MV-4-11 (cell line): ENCODE results near the gene SLC35G3.
"Not testable (repeated sequence)": the region's sequence is repeated elsewhere in the genome, so short reads cannot be mapped to it uniquely, and the experiment has no call there.

Experiments used
- DNase-seq: peaks from one replicate; lab custom pipeline; 2025; lab: John Stamatoyannopoulos, UW

Gene SLC35G3

DNA sequence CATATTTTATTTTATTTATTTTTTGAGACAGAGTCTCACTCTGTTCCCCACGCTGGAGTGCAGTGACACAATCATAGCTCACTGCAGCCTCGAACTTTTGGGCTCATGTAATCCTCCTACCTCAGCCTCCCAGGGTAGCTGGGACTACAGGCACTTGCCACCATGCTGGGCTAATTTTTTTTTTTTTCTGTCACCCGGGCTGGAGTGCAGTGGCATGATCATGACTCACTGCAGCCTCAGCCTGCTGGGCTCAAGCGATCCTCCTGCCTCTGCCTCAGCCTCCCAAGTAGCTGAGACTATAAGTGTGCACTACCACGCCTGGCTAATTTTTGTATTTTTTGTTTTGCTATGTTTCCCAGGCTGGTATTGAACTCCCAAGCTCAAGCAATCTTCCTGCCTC, 29.5 kb downstream of the SLC35G3 start:
- DNase-seq = no peak

DNA sequence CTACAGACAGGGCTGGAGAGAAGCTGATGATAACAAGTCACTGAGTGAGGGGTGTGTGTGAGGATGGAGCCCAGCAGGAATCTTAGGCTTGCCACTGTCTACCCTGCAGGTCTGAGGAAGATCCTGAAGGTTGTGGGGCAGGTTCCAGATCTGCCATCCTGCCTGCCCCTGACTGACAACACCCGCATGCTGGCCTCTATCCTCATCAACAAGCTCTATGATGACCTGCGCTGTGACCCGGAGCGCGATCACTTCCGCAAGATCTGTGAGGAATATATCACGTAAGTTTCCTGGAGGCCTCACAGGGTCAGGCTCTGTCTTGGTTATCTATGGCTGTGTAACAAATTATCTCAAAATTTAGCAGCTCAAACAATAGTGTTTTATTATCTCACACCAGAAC, 30.3 kb downstream of the SLC35G3 start:
- DNase-seq = no peak

DNA sequence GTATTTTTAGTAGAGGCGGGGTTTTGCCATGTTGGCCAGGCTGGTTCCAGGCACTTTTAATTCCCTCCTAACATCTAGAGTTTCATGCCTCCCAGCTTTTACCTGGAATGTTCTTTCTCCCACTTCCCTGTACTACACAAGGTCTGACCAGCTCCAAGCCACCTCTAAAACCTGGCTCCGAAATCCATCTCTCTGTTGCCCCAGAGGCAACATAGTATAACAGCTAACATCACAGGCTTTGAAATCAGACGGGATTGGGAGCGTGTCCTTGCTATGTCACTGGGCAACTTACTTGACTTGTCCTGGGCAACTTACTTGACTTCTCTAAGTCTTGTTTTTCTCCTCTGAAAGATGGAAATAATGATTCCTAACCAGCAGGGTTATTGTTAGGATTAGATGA, 31.4 kb downstream of the SLC35G3 start:
- DNase-seq = no peak

DNA sequence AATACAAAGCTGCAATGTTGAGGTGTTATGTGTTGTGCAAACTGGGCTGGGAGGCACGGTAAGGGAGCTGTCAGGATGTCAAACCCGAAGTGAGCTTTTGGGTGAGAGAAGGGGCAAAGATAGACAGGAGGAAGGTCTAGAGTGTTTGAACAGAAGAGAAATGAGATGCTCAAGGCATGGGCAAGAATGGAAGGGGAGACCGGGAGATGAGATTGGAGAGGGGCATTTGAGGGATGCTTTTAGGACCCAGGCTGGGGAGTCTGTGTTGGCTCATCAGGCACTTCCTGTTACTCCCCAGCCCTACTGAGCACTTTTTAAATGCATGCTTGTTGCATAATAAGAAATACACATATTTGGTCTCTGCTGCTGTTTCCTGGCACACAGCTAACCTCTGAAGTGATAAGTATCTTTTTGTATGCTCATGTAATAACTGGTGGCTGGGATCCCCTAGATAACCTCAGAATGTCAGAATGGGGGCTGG, 32.9 kb downstream of the SLC35G3 start:
- peak; percentile 48 for DNase-seq

DNA sequence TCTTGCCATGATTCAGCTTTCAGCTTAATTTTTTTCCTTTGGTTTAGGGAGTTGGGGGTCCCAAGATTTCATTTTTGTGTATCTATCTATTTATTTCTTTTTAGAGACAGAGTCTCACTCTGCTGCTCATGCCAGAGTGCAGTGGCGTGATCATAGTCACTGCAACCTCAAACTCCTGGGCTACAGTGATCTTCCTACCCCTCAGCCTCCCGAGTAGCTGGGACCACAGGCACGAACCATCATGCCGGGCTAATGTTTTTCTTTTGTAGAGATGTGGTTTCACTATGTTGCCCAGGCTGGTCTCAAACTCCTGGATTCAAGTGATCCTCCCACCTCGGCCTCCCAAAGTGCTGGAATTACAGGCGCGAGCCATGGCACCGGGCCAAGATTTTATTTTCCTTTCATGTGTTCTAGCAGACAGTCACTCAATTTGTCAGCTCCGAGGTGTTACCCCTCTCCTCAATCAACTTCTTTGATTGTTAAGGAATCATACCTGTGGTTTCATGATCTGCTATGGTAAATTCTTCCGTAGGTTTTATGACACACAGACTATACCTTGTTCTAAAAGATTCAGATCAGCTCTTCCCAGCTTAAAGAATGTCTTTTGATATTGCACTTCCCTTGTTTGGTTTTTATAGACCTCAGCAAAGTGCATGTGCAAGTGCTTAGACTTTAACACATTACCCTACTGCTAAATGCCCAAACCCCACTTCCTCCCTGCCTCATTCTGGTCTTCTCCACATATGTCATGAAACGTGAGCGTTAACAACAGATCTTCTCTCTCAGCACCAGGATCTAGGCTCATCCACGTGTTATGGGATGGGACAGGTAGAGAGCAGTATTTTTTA, 33.6 kb downstream of the SLC35G3 start:
- DNase-seq = peak; percentile 15

DNA sequence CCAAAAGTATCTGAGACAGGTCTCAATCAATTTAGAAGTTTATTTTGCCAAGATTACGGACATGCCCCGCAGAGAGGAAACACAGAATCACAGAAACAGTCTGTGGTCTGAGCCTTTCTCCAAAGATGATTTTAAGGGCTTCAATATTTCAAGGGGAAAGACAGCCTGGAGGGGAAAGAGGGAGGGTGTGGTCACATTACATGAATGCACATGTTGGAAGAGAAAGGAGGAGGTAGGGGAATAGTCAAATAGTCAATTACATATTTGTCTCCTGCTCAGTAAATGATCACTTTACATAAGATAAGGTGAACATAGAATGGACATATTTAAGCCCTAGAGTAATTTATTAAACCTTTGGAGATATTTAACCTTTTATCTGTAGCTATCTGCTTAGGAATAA, 34.3 kb downstream of the SLC35G3 start:
- no peak for DNase-seq

DNA sequence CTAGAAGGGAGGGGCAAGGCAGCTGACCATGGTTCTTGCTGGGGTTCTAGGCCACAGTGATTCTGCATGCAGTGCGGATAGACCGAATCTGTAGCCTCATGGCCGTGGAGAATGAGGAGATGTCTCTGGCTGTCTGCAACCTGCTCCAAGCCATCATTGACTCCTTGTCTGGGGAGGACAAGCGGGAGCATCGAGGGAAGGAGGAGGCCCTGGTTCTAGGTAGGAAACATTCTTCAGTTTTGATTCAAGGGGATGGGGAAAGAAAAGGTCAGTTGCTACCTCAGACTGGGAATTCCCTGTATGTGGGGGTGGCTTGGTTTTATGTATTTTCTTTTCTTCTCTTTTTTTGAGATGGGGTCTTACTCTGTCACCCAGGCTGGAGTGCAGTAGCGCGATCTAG, 38.9 kb downstream of the SLC35G3 start:
- DNase-seq = no peak

DNA sequence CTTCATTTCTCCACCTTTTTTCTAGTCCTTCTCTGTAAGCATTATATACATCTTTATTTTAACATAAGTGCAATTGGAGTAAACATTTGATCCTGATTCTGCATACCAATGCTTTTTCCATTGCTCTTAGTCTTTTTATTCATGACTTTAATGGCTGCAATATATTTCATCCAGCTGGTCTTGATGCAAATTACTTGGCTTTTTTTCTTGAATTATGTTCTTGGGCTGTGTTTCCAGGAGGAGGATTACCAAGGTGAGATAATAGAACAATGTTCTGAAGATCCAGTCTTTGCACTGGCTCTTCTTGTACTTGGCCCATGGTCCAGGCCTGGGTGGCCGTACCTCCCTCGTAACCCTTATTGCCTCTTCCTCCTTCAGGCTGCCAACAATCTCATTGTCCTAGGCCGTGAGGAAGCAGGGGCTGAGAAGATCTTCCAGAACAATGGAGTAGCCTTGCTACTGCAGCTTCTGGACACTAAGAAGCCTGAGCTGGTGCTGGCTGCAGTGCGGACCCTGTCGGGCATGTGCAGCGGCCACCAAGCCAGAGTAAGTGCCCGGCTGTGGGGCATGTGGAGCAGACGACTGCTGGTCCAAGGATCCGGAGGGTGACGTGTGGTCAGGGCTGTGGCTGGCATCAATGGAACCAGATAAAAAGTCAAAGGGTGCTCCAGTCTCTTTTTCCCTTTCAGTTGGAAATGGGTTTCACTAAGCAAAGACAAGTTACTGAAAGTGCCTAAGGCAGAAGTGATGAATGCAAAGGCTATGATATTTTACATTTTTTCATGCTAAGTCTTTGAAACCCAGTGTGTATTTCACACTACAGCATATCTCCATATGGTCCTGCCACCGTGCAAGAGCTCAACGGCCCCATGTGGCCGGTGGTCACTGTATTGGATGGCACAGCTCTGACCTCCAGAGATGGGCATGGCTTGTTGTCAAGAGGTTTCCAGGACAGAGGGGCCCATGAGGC, 39.7 kb downstream of the SLC35G3 start:
- DNase-seq = no peak

DNA sequence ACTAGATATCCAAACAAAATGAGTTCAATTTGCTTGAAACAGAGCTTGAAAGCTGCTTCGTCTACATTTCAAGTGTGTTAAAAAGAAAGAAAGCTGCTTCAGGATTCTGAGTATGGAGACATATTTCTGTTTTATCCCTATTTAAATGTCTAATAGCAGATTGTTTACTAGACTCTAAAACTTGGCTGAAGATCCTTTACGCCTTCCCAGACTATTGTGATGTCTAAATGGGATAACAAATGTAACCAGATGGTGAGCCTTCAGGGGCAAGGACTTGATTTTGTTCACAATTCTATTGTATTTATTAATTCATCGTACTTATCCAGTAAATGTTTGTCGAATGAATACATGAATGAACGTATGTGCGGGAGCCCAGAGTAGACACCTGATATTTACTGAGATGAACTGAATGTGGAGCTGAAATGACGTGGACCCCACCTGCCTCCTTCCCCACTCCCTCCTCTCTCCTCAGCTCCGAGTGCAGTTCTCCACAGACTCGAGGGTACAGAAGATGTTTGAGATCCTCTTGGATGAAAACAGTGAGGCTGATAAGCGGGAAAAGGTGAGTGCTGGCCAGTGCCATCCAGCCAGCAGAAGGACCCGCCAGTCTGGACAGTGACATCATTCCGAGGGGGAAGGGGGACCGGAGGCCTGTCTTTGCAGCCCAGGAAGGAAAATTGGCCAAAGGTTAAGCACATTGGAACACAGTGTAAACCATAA, 41.6 kb downstream of the SLC35G3 start:
- no peak for DNase-seq

DNA sequence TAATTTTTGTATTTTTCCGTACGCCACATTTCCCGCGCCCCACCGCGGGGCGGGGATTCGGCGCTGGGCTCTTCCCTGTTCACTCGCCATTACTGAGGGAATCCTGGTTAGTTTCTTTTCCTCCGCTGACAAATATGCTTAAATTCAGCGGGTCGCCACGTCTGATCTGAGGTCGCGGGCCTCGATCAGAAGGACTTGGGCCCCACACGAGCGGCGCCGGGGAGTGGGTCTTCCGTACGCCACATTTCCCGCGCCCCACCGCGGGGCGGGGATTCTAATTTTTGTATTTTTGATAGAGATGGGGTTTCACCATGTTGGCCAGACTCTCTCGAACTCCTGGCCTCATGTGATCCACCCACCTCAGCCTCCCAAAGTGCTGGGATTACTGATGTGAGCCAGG, 43.1 kb downstream of the SLC35G3 start:
- not testable (repeated sequence) for DNase-seq

DNA sequence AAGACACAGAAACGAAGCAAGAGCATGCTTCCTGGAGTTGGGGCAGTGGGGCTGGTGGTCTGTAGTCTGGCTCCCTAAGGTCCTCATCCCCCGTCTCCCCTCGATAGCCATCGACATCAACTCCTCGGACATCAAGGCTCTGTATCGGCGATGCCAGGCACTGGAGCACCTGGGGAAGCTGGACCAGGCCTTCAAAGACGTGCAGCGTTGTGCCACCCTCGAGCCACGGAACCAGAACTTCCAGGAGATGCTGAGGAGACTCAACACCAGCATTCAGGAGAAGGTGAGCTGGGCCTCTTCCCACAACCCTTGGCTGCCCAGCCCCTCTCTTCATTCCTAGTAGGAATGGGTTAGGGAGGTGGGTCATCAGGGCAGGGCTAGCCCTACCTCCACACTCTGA, 44.3 kb downstream of the SLC35G3 start:
- DNase-seq = no peak

DNA sequence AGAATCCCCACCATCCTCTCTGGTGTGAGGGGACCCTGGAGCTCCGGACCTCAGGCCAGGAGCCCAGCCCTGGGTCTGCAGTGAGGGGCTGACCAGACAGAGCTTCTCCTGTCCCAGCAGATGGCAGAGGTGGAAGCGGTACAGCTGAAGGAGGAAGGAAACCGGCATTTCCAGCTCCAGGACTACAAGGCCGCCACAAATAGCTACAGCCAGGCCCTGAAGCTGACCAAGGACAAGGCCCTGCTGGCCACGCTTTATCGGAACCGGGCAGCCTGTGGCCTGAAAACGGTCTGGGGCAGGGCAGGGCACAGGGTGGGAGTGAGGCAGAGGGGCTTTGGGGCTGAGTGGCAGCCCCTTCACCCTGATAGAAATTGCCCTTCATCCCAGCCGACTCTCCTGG, 46.0 kb downstream of the SLC35G3 start:
- DNase-seq = no peak

DNA sequence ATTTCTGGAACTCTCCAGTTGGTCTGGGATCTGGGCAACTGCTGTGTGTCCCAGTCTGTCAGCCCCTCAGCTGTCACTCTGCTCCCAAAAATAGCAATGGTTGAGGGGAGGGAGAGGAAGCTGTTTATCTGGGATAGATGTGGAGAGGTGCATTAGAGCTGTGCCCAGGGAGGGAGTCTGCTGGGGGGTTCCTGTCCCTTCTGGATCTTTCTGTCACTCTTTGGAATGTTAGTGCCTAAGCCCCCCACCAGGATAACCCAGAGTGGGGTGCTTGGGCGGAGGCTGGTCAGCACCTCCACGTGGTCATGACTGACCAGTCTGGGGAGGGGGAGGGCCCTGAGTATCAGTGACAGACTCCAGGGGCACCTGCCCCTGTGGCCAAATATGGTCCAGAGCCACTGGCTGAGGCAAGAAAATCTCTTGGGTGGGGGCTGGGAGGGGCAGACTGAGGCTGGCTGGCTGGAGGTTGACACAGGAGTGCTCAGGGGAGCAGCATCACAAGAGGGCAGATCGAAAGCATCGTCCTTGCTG, 46.8 kb downstream of the SLC35G3 start, which contains the start of gene UNC45B:
Gene UNC45B (plus strand): TSS at position 443 of the 531 bp plus-strand sequence. CDS start 447 bp downstream, outside the sequence.
- DNase-seq = no peak

DNA sequence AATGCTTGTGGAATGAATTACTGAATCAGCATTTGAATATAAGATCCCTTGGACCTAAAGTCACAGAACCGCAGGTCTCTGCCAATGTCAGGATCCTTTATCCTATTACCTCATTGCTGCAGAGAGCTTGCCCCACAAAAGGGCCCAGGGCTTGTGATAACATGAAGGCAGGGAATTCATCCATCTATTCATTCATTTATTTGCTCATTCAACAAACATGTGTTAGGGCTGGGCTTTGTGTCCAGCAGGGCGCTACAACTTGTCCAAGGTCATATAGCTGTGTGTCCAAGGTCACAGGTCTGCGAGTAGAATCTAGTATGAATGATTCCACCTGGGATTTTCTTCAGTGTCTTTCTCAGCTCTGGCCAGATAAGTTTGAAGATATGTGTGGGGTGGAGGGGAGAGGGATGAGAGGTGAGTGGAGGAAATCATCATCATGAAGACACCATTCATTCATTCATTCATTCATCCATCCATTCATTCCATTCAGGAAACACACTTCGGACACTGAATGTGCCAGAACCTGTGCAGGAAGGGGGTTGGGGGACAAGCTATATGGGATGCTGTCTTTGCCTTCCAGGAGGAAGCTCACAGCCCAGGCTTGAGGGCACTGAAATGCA, 47.9 kb downstream of the SLC35G3 start:
- DNase-seq = no peak

DNA sequence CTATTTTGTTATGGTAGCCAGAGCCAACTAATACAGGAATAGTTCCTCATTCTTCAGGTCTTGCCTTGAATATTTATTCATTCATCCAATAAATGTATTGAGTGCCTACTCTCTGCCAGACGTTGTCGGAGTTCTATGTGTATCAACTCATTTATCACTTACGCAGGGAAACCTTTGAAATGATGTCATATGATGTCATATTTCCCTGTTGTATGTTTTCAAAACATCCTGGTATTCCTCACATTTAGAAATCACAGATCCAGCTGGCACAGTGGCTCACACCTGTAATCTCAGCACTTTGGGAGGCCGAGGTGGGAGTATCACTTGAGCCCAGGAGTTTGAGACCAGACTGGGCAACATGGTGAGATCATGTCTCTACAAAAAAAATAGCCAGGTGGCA, 49.4 kb downstream of the SLC35G3 start:
- DNase-seq = no peak
